GM12892 (cell line): ENCODE measurements around the gene LPCAT3.

Experiments
- DNase-seq: peaks from one replicate; pipeline ENCODE4 v3.0.0; 2011; ENCODE audit not compliant: insufficient read length
- FAIRE-seq: peaks from 2 replicates; lab custom pipeline; 2011; peaks lifted over from hg19 to GRCh38; lab: Jason Lieb, UNC
- POLR2A ChIP-seq: IDR thresholded peaks from 2 replicates; pipeline ENCODE4 v1.6.1; 2011; ENCODE audit warnings: low read depth, low read length, control low read depth
- POLR2AphosphoS5 ChIP-seq: IDR thresholded peaks from 2 replicates; pipeline ENCODE4 v1.6.1; 2011; ENCODE audit warnings: low read depth, low read length, control low read depth
- TAF1 ChIP-seq: IDR thresholded peaks from 2 replicates; pipeline ENCODE4 v1.6.1; 2011; ENCODE audit warnings: low read depth, mild to moderate bottlenecking, control low read depth, low read length, borderline replicate concordance

Gene LPCAT3

DNA sequence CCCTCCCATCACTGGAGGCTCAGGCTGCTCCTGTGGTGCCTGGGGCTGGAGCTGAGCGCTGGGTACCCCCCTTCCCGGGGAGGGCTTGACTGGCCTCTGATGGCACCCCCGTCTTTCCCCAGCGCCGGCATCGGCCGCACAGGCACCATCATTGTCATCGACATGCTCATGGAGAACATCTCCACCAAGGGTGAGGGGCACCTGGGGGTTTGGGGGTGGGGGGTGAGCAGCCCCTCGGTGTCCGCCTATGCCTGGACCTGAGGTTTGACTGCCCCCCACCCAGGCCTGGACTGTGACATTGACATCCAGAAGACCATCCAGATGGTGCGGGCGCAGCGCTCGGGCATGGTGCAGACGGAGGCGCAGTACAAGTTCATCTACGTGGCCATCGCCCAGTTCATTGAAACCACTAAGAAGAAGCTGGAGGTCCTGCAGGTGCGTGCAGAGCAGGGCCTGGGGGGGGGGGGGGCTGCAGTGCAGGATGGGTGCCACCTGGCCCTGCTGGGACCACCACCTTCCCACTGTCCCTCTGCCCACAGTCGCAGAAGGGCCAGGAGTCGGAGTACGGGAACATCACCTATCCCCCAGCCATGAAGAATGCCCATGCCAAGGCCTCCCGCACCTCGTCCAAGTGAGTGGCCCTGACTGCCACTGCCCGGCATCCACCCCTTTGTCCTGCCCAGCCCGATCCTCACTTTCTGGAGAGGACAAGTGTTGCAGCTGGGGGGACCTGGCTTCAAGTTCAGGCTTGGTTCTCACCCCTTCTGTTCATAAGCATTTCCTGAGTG lies 58.3 kb downstream of the LPCAT3 start:
- no peak for DNase-seq
- no peak for TF ChIP-seq TAF1
- no peak; the same call in 1 of the 2 replicates for TF ChIP-seq POLR2AphosphoS5
- no peak for TF ChIP-seq POLR2A
- peak; percentile 17 for FAIRE-seq

DNA sequence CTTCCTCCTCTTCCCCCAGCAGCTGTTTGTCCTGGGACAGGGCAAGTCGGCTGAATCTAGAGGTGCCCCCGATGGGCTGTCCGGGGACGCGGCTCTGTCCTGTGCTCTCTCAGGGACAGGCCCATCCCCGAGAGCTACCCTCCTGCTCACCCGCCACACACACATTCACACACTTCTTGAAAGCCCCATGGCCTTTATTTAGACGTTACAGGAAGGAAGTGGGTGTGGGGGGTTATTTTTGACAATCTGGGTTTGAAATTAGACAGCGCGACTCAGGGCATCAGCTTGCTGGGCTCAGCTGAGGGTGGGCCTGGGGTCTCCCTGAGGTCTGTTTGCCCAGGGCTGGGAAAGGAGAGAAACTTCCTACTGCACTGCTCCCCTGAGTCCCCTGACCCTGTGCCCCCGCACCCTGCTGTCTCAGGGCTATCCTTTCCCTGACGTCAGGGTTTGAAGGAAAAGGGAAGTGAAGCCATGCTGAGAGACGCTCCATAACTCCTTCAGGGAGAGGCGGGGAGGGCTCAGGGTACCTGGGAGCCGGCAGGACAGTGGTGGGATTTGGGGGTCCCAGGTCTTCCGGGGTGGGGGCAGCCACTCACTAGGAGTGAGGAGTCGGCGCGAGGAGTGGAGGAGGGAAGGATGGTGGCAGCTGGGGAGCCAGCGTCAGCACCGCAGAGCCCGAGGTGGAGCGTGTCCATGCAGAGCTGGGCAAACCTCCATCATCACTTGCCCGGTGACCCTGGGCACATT lies 59.0 kb downstream of the LPCAT3 start:
- FAIRE-seq: peak; percentile 95
- DNase-seq: no peak
- TF ChIP-seq TAF1 (peak; percentile 21; the same call in 1 of the 2 replicates), POLR2A (peak; percentile 52), POLR2AphosphoS5 (0 out of 2 replicates have a peak, but pooled peaks have one; percentile 15)

DNA sequence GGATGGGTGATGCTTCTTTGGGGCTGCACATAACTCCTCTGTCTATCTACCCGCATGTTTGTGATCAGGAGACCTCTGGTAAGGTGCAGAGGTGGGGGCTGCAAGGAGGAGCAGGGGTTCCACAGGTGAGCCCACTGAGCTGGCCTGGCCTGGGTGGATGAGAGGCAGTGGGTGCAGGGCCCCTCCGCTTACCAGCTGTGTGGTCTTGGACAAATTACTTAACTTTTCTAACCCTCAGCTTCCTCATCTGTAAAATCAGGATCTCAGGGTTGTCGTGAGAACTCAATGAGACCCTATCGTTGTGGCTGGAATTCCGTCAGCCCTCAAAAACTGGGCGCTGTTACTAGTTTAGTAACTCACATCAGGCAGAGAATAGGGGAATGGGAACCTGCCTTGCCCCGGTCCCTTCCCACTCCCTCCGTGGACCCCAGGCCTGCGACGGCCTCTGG lies 59.6 kb downstream of the LPCAT3 start:
- FAIRE-seq (no peak), DNase-seq (no peak)
- no peak; the same call in none of the 2 replicates for TF ChIP-seq POLR2AphosphoS5
- TF ChIP-seq POLR2A: no peak; the same call in 1 of the 2 replicates
- TF ChIP-seq TAF1: no peak

- FAIRE-seq (peak; percentile 36), DNase-seq (no peak)
- TF ChIP-seq TAF1 (0 out of 2 replicates have a peak, but pooled peaks have one; percentile 23), POLR2AphosphoS5 (peak; percentile 28; the same call in 1 of the 2 replicates), POLR2A (no peak; the same call in none of the 2 replicates)
Measured at GRCh38 chr12:6957741-6958608, 60.3 kb downstream of the LPCAT3 start.

- DNase-seq (no peak), FAIRE-seq (peak; percentile 44)
- TF ChIP-seq POLR2AphosphoS5: no peak
- TF ChIP-seq POLR2A: peak; percentile 6; the same call in 1 of the 2 replicates
- TF ChIP-seq TAF1: no peak
Measured at GRCh38 chr12:6957151-6957701, 61.0 kb downstream of the LPCAT3 start.

GRCh38 chr12:6956021-6956727 lies 62.1 kb downstream of the LPCAT3 start:
- FAIRE-seq (peak; percentile 95), DNase-seq (no peak)
- TF ChIP-seq POLR2AphosphoS5 (no peak; the same call in 1 of the 2 replicates), TAF1 (no peak), POLR2A (no peak; the same call in 1 of the 2 replicates)

DNA sequence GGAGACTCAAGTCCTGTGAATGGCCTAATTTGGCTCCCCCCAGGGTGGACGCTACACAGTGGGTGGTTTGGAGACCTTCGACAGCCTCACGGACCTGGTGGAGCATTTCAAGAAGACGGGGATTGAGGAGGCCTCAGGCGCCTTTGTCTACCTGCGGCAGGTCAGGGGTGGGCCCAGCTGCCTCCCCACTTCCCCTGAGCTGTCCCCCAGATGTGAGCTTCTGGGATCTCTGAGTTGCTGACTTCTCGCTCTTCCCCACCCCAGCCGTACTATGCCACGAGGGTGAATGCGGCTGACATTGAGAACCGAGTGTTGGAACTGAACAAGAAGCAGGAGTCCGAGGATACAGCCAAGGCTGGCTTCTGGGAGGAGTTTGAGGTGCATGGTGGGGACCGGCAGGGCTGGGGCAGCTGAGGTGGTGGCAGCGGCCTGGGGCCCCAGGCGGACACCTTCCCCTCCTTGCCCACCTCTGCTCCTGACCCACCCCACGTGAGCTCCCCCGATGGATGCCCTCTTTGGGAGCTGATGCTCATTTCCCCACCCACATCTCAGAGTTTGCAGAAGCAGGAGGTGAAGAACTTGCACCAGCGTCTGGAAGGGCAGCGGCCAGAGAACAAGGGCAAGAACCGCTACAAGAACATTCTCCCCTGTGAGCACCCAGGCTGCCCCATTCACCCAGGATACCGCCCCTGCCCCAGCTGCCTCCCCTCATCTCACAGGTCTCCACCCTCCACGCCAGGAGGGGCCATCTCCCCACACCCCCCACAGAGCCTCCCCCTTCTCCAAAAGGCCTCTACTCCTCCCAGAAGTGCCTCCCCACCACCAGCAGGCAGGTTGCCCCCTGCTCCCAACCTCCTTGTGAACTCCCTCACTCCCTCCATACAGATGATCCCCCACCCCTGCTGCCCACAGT lies 62.9 kb downstream of the LPCAT3 start:
- DNase-seq: no peak
- FAIRE-seq: no peak
- TF ChIP-seq POLR2A: no peak
- 0 out of 2 replicates have a peak, but pooled peaks have one; percentile 58 for TF ChIP-seq POLR2AphosphoS5

GRCh38 chr12:6954316-6955107 lies 63.8 kb downstream of the LPCAT3 start:
- no peak for DNase-seq
- TF ChIP-seq POLR2AphosphoS5: no peak
- no peak; the same call in 1 of the 2 replicates for TF ChIP-seq POLR2A
- peak; percentile 54 for FAIRE-seq
